GM18502 (cell line): ENCODE results near the gene SERPINA4.

Experiments used
- ATAC-seq: cut with Tn5 transposase; IDR thresholded peaks from one replicate; pipeline ENCODE4 v1.9.1; 2021; ENCODE audit warnings: mild to moderate bottlenecking; ENCODE audit not compliant: unreplicated experiment, poor library complexity

Gene SERPINA4

DNA sequence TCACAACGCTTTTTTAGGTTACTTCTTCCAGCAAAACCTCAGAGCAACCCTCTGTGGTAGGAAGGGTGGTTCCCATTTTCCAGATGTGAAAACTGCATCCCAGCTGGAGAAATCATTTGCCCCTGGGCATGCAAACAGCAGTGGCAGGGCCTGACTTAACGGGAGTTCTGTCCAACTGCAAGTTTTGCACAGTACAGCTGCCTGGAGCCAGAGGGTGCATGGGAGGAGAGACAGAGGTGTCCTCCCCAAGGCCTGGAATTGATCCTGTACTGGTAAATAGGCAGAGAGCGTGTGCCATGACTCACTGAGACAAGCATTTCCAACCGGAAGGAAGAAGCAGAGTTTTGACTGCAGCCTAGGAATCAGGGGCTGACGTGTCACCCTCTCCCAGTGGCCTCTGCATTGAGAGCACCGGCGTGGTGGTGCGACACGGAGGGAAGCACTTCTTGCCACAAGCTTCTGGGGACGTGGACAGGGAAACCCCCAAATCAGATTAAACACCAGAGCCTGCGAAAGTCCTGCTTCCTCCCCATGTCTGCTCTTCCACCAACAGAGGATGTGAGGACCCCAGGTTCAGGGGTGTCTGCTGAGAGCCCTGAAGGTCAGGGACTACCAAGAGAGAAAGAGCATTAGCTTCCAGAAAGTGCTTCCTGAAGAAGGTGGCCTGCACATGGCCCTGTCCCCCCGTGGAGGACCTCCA lies 19.0 kb upstream of the SERPINA4 start:
- no peak for ATAC-seq

DNA sequence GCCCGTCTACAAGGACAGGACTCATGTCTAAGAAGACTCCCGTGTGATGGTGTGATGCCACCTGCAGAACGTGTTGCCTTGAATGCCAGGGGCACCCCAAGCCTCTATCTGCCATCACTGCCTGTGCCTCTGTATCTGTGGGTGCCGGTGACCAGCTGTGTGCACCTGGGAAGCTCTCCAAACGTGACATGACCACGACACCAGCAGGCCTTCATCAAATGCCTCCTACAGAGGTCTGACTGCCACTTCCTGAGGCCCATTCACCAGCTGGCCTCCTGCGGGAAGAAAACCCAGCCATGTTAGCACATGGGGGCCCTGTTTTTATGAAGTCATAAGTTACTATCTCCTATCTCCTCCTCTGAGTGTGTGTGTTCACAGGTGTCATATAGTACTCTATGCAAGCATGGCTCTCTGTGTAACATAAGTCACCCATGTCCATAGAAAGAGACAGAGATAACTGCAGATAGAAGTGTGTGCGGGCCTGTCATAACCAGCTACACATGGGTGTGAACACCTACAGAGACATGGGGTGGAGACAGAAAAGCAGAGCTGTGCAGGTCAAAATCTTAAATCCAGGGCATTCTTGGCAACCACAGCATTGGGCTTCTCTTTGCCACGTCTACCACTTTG lies 18.3 kb upstream of the SERPINA4 start:
- ATAC-seq, result no peak

DNA sequence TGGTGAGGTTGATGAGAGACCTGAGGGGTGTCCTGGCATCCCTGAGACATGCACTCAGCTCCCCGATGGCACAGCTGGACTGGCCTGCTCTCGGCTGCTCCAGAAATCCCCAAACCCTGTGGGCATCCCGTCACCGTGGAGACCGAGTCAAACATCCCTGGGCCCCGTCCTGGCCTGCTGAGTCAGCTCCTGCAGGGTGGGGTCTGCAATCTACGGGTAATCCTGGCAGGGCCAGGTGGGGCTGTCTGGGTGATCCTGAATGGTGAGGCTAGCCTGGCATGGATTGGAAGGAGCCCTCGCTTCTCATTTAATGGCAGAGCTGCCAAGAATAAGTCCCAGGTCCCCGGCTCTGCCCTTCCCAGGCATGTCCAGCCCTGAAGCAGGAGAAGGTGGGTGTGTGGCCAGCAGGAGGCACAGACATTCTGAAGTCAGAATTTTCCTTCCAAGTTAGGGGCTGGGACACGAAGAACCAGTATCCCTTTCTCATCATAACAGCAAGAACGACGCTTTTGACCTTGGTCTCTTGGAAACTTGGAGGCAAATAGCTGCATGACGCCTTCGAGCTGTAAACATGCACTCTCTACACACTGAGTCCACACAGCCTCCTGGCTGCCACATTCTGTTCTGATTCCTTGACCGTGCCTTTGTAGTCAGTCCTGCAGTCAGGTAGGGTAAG lies 17.7 kb upstream of the SERPINA4 start:
- no peak for ATAC-seq

DNA sequence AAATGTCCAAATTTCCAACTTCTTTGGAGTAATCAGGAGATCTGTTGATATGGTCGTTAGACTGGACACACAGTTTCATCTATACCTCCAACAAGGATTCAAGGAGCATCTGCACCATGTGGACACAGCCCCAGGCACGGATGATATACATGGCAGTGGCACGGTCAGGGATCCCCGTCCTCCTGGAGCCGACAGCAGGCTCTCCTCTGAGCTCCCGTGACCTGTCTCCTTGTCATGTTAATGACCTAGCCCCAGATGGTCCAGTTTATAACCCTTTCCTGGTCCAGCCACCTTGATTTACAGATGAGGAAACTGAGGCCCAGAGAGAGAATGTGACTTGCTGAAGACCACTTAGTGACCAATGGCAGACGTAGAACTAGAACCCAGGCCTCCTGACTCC lies 16.5 kb upstream of the SERPINA4 start:
- ATAC-seq, result no peak

DNA sequence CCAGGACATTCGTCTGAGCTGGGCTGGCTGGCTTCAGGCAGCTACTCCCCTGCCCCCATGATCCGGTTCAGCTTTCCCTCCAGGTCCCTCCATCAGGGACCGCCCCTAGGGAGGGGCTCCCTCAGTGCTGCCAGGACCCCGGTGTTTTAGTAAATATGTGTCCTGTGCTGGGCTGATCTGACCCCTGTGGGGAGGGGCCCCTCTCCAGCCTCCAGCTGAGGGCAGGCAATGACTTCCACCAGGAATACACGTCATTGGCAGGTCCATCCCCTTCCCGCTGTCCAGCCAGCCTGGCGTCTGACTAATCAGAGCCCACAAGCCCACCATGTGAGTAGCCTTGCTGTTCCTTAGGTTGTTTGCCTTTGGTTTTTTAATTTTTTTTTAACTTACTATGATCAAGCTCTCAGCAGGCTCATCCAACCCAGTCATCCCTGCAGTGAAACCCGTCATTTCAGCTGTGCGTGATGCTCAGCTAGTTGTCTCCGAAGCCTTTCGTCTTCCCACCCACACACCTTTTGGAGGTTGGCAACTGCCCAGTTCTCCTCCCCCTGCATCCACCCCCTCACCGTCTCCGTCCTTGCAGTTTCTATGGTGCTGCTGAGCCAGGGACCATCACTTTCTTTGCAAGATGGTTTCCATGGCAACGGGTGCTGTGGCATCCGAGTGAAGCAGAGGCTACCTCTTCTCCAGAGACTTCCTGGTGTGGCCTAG lies 16.0 kb upstream of the SERPINA4 start:
- ATAC-seq, result no peak

DNA sequence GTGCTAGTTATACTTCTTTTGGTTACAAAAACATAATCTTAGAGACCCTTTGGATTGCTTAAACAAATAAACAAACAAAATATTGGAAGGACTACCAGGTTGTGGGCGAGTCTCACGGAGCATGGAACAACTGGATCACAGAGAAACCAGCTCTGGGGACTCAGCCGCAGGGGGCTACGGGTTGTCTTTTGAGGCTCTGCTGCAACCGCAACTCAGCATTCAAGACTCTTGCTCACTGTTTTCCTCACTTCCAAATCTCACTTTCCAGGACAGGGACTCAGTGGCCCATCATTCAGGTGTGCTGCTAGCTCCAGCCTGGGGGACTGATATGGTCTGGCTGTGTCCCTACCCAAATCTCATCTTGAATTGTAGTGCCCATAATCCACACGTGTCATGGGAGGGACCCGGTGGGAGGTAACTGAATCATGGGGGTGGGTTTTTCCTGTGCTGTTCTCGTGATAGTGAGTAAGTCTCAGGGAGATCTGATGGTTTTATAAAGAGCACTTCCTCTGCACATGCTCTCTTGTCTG lies 14.0 kb upstream of the SERPINA4 start:
- ATAC-seq, result no peak

DNA sequence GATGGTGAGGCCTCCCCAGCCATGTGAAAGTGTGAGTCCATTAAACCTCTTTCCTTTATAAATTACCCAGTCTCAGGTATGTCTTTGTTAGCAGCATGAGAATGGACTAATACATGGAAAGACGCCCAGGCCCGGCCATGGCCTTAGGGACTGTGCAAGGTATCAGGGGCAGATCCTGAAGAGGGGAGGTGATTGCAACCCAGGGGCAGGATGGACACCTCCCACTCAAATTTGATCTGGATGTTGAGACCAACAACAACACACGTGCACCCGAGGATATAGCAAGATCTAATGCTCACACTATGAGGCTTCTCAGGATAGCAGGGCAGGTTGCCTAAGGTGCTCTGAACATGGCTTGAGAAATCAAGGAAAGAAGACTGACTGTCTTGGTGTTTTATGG lies 13.5 kb upstream of the SERPINA4 start:
- no peak for ATAC-seq

DNA sequence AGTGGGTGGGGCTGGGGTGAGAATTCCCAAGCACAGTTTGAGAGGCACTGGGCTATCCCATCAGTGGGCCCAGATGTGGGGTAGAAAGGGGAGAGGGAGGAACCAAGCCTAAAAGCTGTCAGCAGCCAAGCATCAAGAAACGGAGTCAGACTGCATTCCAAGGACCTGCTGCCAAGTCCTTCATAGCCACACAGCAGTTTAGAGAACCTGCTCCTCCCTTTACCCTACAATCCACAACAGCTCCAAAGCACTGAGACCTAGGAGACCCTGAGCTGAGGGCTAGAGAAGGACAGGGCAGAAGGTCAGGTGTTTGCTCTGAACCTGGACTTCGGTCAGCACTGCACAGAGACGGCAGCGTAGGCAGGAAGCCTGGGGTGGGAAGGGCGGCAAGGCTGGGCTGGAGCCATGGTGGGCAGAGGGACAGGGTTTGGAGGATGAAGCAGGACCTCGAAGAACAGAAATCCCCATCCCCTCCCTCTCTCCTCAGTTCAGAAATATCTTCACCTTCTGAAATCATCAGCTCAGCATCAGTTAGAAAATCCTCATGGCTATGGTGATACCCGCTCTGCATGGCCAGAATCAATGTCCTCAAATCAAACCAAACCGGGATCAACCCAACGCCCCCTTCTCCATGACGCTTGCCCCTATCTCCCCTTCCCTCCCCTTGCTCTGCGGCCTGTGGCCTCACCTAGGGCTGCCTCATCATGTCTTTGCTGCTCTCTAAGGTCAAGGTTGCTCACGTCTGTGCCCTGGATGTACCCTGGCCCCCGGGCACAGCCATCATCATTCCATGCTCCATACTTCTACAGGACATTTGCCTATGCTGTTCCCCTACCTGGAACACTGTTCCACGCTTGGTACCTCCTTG lies 12.9 kb upstream of the SERPINA4 start:
- no peak for ATAC-seq

DNA sequence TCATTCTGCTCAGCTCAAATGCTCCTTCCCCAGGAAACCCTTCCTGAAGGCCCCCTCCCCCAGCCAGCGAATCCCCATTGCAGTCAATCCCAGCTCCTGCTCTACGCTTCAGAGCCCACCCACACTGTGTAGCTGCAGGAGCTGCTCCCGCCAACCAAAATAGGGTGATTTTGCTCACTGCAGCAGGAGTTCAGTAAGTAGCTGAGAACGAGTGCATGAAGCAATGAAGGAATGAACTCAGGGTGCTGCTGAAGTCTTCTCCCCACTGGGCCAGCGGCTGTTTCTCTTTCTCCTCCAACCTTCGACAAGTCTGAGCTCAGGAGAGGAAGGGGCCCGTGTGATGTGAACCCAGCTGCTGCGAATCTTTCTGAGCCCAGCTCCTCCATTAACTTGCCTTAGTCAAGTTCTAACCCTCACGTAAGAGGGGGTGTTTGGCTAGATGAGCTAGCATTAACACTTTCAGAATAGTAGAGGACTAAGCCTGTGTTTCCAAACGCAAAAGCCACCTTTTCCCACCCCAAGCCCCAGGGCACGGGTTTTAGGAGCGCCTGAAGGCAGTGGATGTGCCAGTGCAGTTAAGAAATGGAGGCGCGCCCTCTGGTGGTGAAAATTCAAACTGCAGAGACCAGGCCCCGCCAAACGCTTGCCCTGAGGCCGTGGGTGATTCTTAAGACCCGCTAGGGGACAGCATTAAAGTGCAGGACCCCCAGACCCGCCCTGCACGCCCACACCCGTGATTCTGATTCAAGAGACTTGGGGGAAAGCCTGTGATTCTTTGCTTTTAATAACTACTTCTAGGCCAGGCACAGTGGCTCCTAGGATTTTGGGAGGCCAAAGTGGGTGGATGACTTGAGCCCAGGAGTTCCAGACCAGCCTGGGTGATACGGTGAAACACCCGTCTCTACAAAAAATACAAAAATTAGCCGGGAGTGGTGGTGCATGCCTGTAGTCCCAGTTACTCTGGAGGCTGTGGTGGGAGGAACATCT lies 11.9 kb upstream of the SERPINA4 start:
- ATAC-seq, result no peak

DNA sequence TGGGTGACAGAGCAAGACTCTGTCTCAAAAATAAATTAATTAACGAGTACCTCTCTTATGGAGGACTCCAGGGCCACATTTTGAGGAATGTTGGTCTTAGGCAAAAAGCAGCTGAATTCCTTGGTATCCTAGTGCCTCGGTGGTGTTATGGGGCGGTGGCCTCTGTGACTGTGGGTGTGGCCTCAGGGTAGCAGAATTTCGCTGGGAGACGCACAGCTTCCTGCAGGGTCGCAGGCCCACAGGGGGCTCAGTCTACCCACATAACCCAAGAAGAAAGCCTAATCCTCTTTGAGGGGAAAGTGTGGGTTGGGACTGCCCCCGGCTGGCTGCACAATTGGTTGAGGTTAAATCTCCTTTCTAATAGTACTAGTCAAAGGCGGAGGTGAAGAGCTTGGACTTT lies 11.2 kb upstream of the SERPINA4 start:
- ATAC-seq, result no peak

DNA sequence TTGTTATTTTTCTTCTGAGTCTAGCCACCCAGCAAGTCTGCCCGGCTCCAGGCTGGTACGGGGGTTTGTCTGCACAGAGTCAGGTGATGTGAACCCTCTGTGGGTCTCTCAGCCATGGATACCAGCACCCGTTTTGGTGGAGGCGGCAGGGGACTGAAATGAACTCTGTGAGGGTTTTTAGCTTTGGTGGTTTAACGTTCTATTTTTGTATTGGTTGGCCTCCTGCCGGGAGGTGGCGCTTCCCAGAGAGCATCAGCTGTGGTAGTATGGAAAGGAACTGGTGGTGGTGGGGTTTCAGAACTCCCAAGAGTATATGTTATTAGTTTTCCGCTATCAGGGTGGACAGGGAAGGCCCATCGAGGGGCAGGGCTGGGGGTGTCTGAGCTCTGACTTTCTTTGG lies 5.3 kb upstream of the SERPINA4 start:
- ATAC-seq, result no peak

DNA sequence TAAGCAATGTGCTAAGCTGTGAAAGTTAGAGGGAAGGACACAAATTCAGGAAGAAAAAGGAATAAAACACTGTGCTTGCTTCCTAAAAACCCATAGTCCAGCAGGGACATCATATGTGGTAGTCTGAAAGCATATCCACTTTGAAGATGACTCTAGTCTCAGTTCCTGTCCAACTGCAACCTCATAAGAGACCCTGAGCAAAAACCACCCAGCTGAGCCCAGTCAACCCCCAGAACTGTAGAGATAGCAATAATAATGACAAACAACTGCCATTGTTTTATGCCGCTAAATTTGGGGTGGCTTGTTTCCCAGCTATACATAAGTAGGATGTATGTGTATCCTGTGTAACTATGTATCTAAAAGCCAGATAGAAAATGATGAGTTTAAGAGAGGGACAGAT lies 3.9 kb upstream of the SERPINA4 start:
- ATAC-seq, result no peak

DNA sequence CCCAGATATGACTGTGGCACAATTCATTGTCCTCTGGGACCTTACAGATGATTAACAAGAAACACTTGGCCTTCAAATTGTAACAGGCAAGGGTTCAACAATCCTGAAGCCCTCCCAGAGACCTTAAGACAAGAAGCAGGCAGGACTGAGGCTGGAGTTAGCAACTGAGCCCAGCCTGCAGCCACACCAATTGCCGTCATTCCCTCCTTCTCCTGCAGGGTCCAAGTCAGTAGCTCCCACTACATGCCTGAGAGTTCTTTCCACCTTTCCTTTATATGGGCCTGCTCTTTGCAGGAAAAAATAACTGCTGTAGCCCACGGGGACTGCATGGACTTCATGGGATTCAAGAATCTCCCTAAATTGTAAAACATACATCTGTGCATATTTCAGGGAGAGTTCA lies 2.4 kb upstream of the SERPINA4 start:
- ATAC-seq, result no peak

DNA sequence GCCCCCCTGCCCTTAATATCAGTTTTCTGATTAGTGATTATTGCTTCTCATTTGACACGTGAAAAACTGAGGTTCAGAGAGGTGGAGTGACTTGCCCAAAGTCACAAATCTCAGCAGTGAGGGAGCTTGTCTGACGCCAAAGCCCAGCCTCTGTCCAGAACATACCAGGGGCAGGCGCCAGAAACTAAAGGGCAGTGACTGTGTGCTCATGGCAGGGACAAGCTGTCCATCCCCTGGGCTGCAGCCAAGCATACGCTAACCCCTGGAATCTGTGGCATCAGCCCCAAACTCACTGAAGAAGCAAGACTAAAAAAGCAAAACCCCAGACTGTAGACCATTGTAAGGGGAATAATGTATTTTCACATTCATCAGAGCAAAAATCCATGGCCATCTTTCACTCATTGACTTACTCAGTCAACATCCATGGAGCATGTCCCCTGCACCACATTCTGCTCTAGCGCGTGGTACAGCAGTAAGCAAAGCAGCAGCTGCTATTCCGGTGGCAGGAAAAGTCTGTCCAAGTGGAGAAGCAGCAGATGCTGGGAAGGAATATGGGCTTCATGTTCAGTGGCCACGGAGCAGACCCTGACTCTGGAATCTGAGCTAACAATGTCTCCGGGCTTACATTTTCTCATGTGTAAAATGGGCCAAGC lies 1.5 kb upstream of the SERPINA4 start:
- ATAC-seq, result no peak

DNA sequence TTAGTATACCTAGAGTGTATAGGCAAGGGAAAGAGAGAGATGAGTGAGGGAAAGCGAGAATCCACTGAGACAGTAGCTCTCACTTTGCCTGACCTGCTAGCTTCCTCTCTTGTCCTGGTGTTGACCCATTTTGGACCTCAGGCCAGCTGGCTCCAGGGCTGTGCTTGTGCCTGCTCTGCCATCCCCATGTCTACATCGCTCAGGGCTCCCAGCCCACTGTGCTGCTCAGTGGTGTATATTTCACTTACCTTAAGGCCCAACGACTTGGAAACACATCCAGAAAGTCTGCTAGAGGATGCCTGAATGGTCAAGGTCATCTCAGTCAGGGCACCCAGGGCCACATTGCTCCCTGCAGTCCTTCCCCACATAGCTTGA lies 964 bp upstream of the SERPINA4 start:
- ATAC-seq, result no peak

DNA sequence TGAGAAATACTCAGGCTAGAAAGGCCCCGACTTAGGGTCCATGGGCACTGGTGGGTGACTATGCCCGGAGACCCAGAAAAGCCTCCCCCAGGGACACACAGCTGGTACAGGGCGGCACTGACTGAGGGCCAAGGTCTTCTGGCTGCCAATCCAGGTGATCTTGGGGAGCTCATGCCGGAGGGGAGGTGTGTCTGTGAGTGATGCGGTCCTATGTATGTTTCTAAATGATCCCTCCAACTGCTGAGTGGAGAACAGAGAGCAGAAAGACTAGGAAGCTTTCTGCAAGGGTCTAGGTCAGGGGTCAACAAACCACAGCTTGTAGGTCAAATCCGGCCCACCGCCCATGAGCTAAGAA lies 391 bp downstream of the SERPINA4 start:
- ATAC-seq, result no peak

DNA sequence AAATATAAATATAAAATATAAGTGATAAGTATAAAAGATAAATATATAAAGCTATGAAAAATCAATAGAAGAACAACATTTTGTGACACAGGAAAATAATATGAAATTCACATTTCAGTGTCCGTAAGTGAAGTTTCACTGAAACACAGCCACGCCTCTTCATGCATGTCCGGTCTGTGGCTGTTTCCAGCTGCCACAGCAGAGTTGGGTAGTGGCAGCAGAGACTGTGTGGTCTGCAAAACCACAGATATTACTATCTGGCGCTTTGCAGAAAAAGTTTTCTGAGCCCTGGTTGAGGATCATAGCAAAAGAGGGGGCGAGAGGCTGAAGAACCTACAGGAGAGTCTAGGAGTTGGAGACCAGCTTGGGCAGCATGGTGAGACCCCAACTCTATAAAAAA lies 780 bp downstream of the SERPINA4 start:
- no peak for ATAC-seq
